WTC11 (cell line): ENCODE data around the gene KIF5C. TPM values are rescaled to one million over a fixed set of nuclear protein-coding genes. Genes with fewer than 3 reads are reported as not detected.

ENCODE experiments used
- ATAC-seq: fragments of 200-7000 bp; cut with Tn5 transposase; 2 replicates; pipeline ENCODE4 v1.10.0; 2021; ENCODE audit warnings: mild to moderate bottlenecking, moderate library complexity
- CTCF ChIA-PET: fragments of 300-600 bp; sonication (Branson Sonifier 250); formaldehyde crosslinking; loops from one replicate; lab custom pipeline; 2021; ENCODE audit warnings: antibody characterized with exemption; lab: Charles Lee
- POLR2A ChIA-PET: fragments of 350-600 bp; sonication (Branson Sonifier 250); formaldehyde crosslinking; loops from one replicate; lab custom pipeline; 2021; ENCODE audit warnings: antibody characterized with exemption; lab: Charles Lee
- DNase-seq: peaks from one replicate; pipeline ENCODE4 v3.0.0; 2021; ENCODE audit warnings: low spot score
- H3K27ac Mint-ChIP-seq: 2 replicates; pipeline ENCODE4 v1.8.0; 2021; ENCODE audit warnings: mixed read lengths
- H3K27me3 Mint-ChIP-seq: 2 replicates; pipeline ENCODE4 v1.8.0; 2021; ENCODE audit warnings: low read depth, mild to moderate bottlenecking, moderate library complexity, mixed read lengths
- H3K36me3 Mint-ChIP-seq: 2 replicates; pipeline ENCODE4 v1.8.0; 2021; ENCODE audit warnings: mixed read lengths
- H3K4me1 Mint-ChIP-seq: 2 replicates; pipeline ENCODE4 v1.8.0; 2022; ENCODE audit warnings: mixed read lengths
- H3K4me3 Mint-ChIP-seq: 2 replicates; pipeline ENCODE4 v1.8.0; 2021; ENCODE audit warnings: mild to moderate bottlenecking, moderate library complexity, mixed read lengths
- H3K9me3 Mint-ChIP-seq: 2 replicates; pipeline ENCODE4 v1.8.0; 2021; ENCODE audit warnings: mixed read lengths
- AFF4 ChIP-seq: sonication (generic); formaldehyde crosslinking; IDR thresholded peaks from 2 replicates; pipeline ENCODE4 v1.8.1; 2023; ENCODE audit warnings: mild to moderate bottlenecking, missing genetic modification reagents, borderline replicate concordance
- AR ChIP-seq: fragments of 250-450 bp; sonication (Bioruptor Pico); IDR thresholded peaks from 2 replicates; pipeline ENCODE4 v1.9.0; 2021; ENCODE audit warnings: mild to moderate bottlenecking
- ARID4B ChIP-seq: sonication (generic); formaldehyde crosslinking; IDR thresholded peaks from 2 replicates; pipeline ENCODE4 v1.8.0; 2023; ENCODE audit warnings: missing genetic modification reagents, mild to moderate bottlenecking, borderline replicate concordance
- CDX4 ChIP-seq: fragments of 250-450 bp; sonication (Bioruptor Pico); IDR thresholded peaks from 2 replicates; pipeline ENCODE4 v1.9.0; 2021; ENCODE audit warnings: moderate library complexity, mild to moderate bottlenecking, inconsistent platforms, borderline replicate concordance
- CREM ChIP-seq: sonication (generic); formaldehyde crosslinking; IDR thresholded peaks from 2 replicates; pipeline ENCODE4 v1.8.1; 2022; ENCODE audit warnings: mild to moderate bottlenecking, missing genetic modification reagents, moderate library complexity
- E2F4 ChIP-seq: sonication (generic); formaldehyde crosslinking; IDR thresholded peaks from 2 replicates; pipeline ENCODE4 v1.8.1; 2022; ENCODE audit warnings: low read depth, mild to moderate bottlenecking, moderate library complexity, missing genetic modification reagents, borderline replicate concordance
- ELF4 ChIP-seq: sonication (generic); formaldehyde crosslinking; IDR thresholded peaks from 2 replicates; pipeline ENCODE4 v1.8.1; 2022; ENCODE audit warnings: low read depth, mild to moderate bottlenecking, moderate library complexity, missing genetic modification reagents
- FOXJ3 ChIP-seq: sonication (generic); formaldehyde crosslinking; IDR thresholded peaks from 2 replicates; pipeline ENCODE4 v1.9.0; 2021; ENCODE audit warnings: missing genetic modification reagents, mild to moderate bottlenecking, borderline replicate concordance
- FOXP1 ChIP-seq: sonication (generic); formaldehyde crosslinking; IDR thresholded peaks from 2 replicates; pipeline ENCODE4 v1.8.0; 2022; ENCODE audit warnings: missing genetic modification reagents, mild to moderate bottlenecking, moderate library complexity, borderline replicate concordance
- IRF2 ChIP-seq: sonication (generic); formaldehyde crosslinking; IDR thresholded peaks from 2 replicates; pipeline ENCODE4 v1.8.0; 2022; ENCODE audit warnings: low read depth, missing genetic modification reagents, borderline replicate concordance
- KAT7 ChIP-seq: sonication (generic); formaldehyde crosslinking; IDR thresholded peaks from 2 replicates; pipeline ENCODE4 v1.8.1; 2023; ENCODE audit warnings: missing genetic modification reagents, mild to moderate bottlenecking, borderline replicate concordance
- NR1H2 ChIP-seq: sonication (generic); formaldehyde crosslinking; IDR thresholded peaks from 2 replicates; pipeline ENCODE4 v1.9.0; 2021; ENCODE audit warnings: mild to moderate bottlenecking, moderate library complexity, missing genetic modification reagents
- NR3C1 ChIP-seq: sonication (generic); formaldehyde crosslinking; conservative IDR thresholded peaks from 2 replicates; pipeline ENCODE4 v1.8.1; 2023; ENCODE audit warnings: low read depth, mild to moderate bottlenecking, missing genetic modification reagents
- RORB ChIP-seq: fragments of 250-450 bp; sonication (Bioruptor Pico); IDR thresholded peaks from 2 replicates; pipeline ENCODE4 v1.9.0; 2021; ENCODE audit warnings: mild to moderate bottlenecking
- USF1 ChIP-seq: sonication (generic); formaldehyde crosslinking; IDR thresholded peaks from 2 replicates; pipeline ENCODE4 v1.8.0; 2022; ENCODE audit warnings: mild to moderate bottlenecking, missing genetic modification reagents
- ZNF121 ChIP-seq: sonication (generic); formaldehyde crosslinking; IDR thresholded peaks from 2 replicates; pipeline ENCODE4 v1.8.0; 2023; ENCODE audit warnings: missing genetic modification reagents
- ZNF138 ChIP-seq: sonication (generic); formaldehyde crosslinking; conservative IDR thresholded peaks from 2 replicates; pipeline ENCODE4 v1.8.1; 2022; ENCODE audit warnings: mild to moderate bottlenecking, moderate library complexity, missing genetic modification reagents
- ZNF396 ChIP-seq: fragments of 250-450 bp; sonication (Bioruptor Pico); IDR thresholded peaks from 2 replicates; pipeline ENCODE4 v1.8.0; 2021; ENCODE audit warnings: mild to moderate bottlenecking, moderate library complexity, borderline replicate concordance
- ZNF671 ChIP-seq: fragments of 250-450 bp; sonication (Bioruptor Pico); IDR thresholded peaks from 2 replicates; pipeline ENCODE4 v1.8.0; 2021; ENCODE audit warnings: mild to moderate bottlenecking
- total RNA-seq: library from RNA; stranded (reverse); gene quantifications from 3 replicates; pipeline ENCODE4 v1.2.3, GENCODE V29; 2021
- TF ChIP-seq, protein P1 (sequence below): sonication (generic); formaldehyde crosslinking; IDR thresholded peaks from 2 replicates; pipeline ENCODE4 v1.8.0; 2022; ENCODE audit warnings: mild to moderate bottlenecking, missing genetic modification reagents

Gene KIF5C
- total RNA-seq, 1 experiment from 2014 or later: 73.5 TPM

DNA sequence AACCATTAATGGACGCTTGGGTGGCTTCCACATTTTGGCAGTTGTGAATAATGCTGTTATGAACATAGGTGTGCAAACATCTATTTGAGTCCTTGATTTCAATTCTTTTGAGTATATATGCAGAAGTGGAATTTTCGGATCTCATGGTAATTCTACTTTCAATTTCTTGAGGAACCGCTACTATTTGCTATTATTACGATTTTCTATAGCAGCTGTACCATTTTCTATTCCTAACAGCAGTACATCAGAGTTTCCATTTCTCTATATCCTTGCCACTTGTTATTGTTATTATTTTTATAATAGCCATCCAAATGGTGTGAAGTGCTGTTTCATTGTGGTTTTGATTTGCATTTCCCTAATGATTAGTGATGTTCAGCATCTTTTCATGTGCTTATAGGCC, 69.5 kb downstream of the KIF5C start:
- Mint-ChIP-seq H3K27ac (no peak overlapping the region), H3K36me3 (peaks cover 38% of the 10 kb centered on the region)
- ChIA-PET POLR2A (no interaction called here), CTCF (no interaction called here)
- TF ChIP-seq ZNF138 (CRISPR knock-in tag) (no peak), FOXP1 (CRISPR knock-in tag) (no peak), E2F4 (no peak), AR (CRISPR knock-in tag) (no peak), CDX4 (CRISPR knock-in tag) (no peak), NR1H2 (CRISPR knock-in tag) (no peak), ARID4B (no peak), RORB (no peak), ELF4 (CRISPR knock-in tag) (no peak), AFF4 (no peak), CREM (CRISPR knock-in tag) (no peak), IRF2 (CRISPR knock-in tag) (no peak), FOXJ3 (CRISPR knock-in tag) (no peak), KAT7 (CRISPR knock-in tag) (no peak), ZNF396 (CRISPR knock-in tag) (no peak), NR3C1 (CRISPR knock-in tag) (no peak), ZNF671 (no peak), USF1 (no peak), ZNF121 (no peak)
- TF ChIP-seq, protein P1, sequence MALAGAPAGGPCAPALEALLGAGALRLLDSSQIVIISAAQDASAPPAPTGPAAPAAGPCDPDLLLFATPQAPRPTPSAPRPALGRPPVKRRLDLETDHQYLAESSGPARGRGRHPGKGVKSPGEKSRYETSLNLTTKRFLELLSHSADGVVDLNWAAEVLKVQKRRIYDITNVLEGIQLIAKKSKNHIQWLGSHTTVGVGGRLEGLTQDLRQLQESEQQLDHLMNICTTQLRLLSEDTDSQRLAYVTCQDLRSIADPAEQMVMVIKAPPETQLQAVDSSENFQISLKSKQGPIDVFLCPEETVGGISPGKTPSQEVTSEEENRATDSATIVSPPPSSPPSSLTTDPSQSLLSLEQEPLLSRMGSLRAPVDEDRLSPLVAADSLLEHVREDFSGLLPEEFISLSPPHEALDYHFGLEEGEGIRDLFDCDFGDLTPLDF: no peak
- TF ChIP-seq, all 79 proteins: peak for 0
- H3K27me3 Mint-ChIP-seq: no peaks in the 10 kb centered on the region
- no peaks in the 10 kb centered on the region for H3K4me1 Mint-ChIP-seq
- H3K9me3 Mint-ChIP-seq: no peaks in the 10 kb centered on the region
- H3K4me3 Mint-ChIP-seq: no peak overlapping the region
- no peak for DNase-seq
- ATAC-seq: no peak
